Vagina (tissue), 2 donors: Measurements from ENCODE around the gene LIPF.

ENCODE experiments used
- CTCF ChIP-seq, 3 experiments: fragments of 450-650 bp in 2 of 3; fragments of 200-600 bp in 1 of 3; sonication (generic) in 1 of 3; IDR thresholded peaks; one replicate each; pipeline ENCODE4 v1.5.1; 2017 to 2019; ENCODE audit warnings: antibody characterized with exemption in 3 of 3, mild to moderate bottlenecking in 2 of 3, moderate library complexity in 2 of 3
- POLR2A ChIP-seq, 2 donors: fragments of 450-650 bp; IDR thresholded peaks; one replicate each; pipeline ENCODE4 v1.6.1; 2017; ENCODE audit warnings: antibody characterized with exemption in 2 of 2, mild to moderate bottlenecking in 2 of 2, moderate library complexity in 2 of 2

GRCh38 chr10:88661577-88661976 lies 2.7 kb upstream of the LIPF start:
- TF ChIP-seq CTCF (IDR thresholded peaks at IDR 0.05): no peak
- TF ChIP-seq POLR2A (IDR thresholded peaks at IDR 0.05): no peak
